CD14-positive monocyte (primary cell): ENCODE data around the gene CAPZA1. TPM values are rescaled to one million over a fixed set of nuclear protein-coding genes. Genes with fewer than 3 reads are reported as not detected.

Experiments
- DNase-seq, 3 donors: peaks; one replicate each; pipeline ENCODE4 v3.0.0-alpha.2; 2011 to 2022
- H2AFZ ChIP-seq: 2 replicates; pipeline ENCODE4 v1.6.0; 2012; ENCODE audit warnings: mild to moderate bottlenecking, low read depth, low read length, inconsistent platforms; ENCODE audit not compliant: insufficient read depth, poor library complexity, severe bottlenecking
- H3K27ac ChIP-seq, 2 donors: 1 replicate in 1 of 2; 2 replicates in 1 of 2; pipeline ENCODE4 v1.5.1; 2012 to 2013; ENCODE audit warnings: low read length in 2 of 2, control low read depth in 1 of 2, inconsistent platforms in 1 of 2, low read depth in 1 of 2, mild to moderate bottlenecking in 1 of 2
- H3K27me3 ChIP-seq, 2 donors: one replicate each; pipeline versions ENCODE4 v1.6.0 to v1.6.1; 2011 to 2013; ENCODE audit warnings: low read length in 2 of 2; ENCODE audit not compliant: control insufficient read depth in 2 of 2, insufficient read depth in 2 of 2
- H3K36me3 ChIP-seq, 2 donors: replicated peaks in 1 of 2; 1 replicate in 1 of 2; 2 replicates in 1 of 2; pipeline versions ENCODE4 v1.5.1 to v1.6.1; 2012 to 2013; ENCODE audit warnings: low read length in 2 of 2, control low read depth in 1 of 2, inconsistent platforms in 1 of 2, mild to moderate bottlenecking in 1 of 2; ENCODE audit not compliant: insufficient read depth in 2 of 2, control insufficient read depth in 1 of 2
- H3K4me1 ChIP-seq, 2 donors: 1 replicate in 1 of 2; 2 replicates in 1 of 2; pipeline versions ENCODE4 v1.5.1 to v1.6.1; 2012 to 2013; ENCODE audit warnings: low read length in 2 of 2, control low read depth in 1 of 2, inconsistent platforms in 1 of 2, mild to moderate bottlenecking in 1 of 2, moderate library complexity in 1 of 2; ENCODE audit not compliant: insufficient read depth in 2 of 2, control insufficient read depth in 1 of 2
- H3K4me2 ChIP-seq: replicated peaks from 2 replicates; pipeline ENCODE3; 2012; ENCODE audit warnings: low read length, moderate library complexity, mild to moderate bottlenecking; ENCODE audit not compliant: poor library complexity, severe bottlenecking; ENCODE audit errors: extremely low read depth
- H3K4me3 ChIP-seq, 3 experiments: fragments of 200-600 bp in 1 of 3; sonication (generic) in 1 of 3; replicated peaks in 1 of 3; 1 replicate in 2 of 3; 2 replicates in 1 of 3; pipeline ENCODE4 v1.5.1; 2011 to 2013; ENCODE audit warnings: low read length in 3 of 3, mild to moderate bottlenecking in 3 of 3, control low read depth in 2 of 3, low read depth in 2 of 3, inconsistent platforms in 1 of 3, moderate library complexity in 1 of 3
- H3K79me2 ChIP-seq: 2 replicates; pipeline ENCODE4 v1.6.0; 2012; ENCODE audit warnings: mild to moderate bottlenecking, control low read depth, inconsistent platforms, low read length, moderate library complexity; ENCODE audit not compliant: insufficient read depth
- H3K9ac ChIP-seq: 2 replicates; pipeline ENCODE4 v1.6.0; 2017; ENCODE audit warnings: low read length, mild to moderate bottlenecking; ENCODE audit not compliant: insufficient read depth, poor library complexity, severe bottlenecking
- H3K9me3 ChIP-seq, 2 donors: replicated peaks in 1 of 2; 1 replicate in 1 of 2; 2 replicates in 1 of 2; pipeline versions ENCODE4 v1.5.1 to v1.6.1; 2012 to 2013; ENCODE audit warnings: low read length in 2 of 2, control low read depth in 1 of 2; ENCODE audit not compliant: control insufficient read depth in 1 of 2, insufficient read depth in 1 of 2
- H4K20me1 ChIP-seq: 2 replicates; pipeline ENCODE4 v1.6.0; 2012; ENCODE audit warnings: mild to moderate bottlenecking, low read length, control low read depth, moderate library complexity; ENCODE audit not compliant: insufficient read depth
- H3K27ac Mint-ChIP-seq, 7 donors: one replicate each; pipeline ENCODE4 v1.8.0; 2020; ENCODE audit warnings: mild to moderate bottlenecking in 7 of 7, mixed read lengths in 7 of 7, moderate library complexity in 6 of 7, inconsistent platforms in 2 of 7
- H3K27me3 Mint-ChIP-seq, 3 donors: one replicate each; pipeline ENCODE4 v1.8.0; 2021 to 2022; ENCODE audit warnings: low read depth in 3 of 3, mild to moderate bottlenecking in 3 of 3, mixed read lengths in 3 of 3, moderate library complexity in 3 of 3, inconsistent platforms in 1 of 3
- H3K36me3 Mint-ChIP-seq, 2 donors: one replicate each; pipeline ENCODE4 v1.8.0; 2020; ENCODE audit warnings: mixed read lengths in 2 of 2, inconsistent platforms in 1 of 2, mild to moderate bottlenecking in 1 of 2
- H3K4me1 Mint-ChIP-seq: one replicate; pipeline ENCODE4 v1.8.0; 2020; ENCODE audit warnings: mild to moderate bottlenecking, mixed read lengths
- H3K4me3 Mint-ChIP-seq, 2 donors: one replicate each; pipeline ENCODE4 v1.8.0; 2020; ENCODE audit warnings: mild to moderate bottlenecking in 2 of 2, mixed read lengths in 2 of 2, moderate library complexity in 1 of 2
- H3K9me3 Mint-ChIP-seq, 7 donors: one replicate each; pipeline ENCODE4 v1.8.0; 2020 to 2022; ENCODE audit warnings: mixed read lengths in 7 of 7, mild to moderate bottlenecking in 6 of 7, moderate library complexity in 6 of 7, inconsistent platforms in 2 of 7
- WGBS: methylation state at CpG from one replicate; pipeline ENCODE4 v1.1.5; 2013; ENCODE audit warnings: missing lambda C conversion rate; ENCODE audit not compliant: insufficient coverage; 5-methylcytosine and 5-hydroxymethylcytosine counted together
- intact Hi-C, 2 donors: fragments of 100-400 bp; cut with micrococcal nuclease; formaldehyde crosslinking; loops; one replicate each; pipeline versions ENCODE4 v1.15.0 to v1.15.1; 2023
- polyA plus RNA-seq, 3 donors: library from polyadenylated mRNA; depleted of rRNA in 1 of 3; unstranded in 2 of 3; stranded (reverse) in 1 of 3; fragments of 300-500 nt in 2 of 3; fragments of >200 nt in 1 of 3; fragmentation: Illumina TruSeq in 2 of 3; gene quantifications; 1 replicate in 2 of 3; 2 replicates in 1 of 3; pipeline ENCODE4 v1.2.3, GENCODE V29; 2012 to 2021
- TF ChIP-seq, protein P1 (sequence below): fragments of 200-600 bp; IDR thresholded peaks from one replicate; pipeline ENCODE4 v1.8.0; 2022; ENCODE audit warnings: antibody characterized with exemption, mild to moderate bottlenecking

The CAPZA1 gene
- polyA plus RNA-seq, 3 donors = 93.4 to 357 (median 339) TPM

DNA sequence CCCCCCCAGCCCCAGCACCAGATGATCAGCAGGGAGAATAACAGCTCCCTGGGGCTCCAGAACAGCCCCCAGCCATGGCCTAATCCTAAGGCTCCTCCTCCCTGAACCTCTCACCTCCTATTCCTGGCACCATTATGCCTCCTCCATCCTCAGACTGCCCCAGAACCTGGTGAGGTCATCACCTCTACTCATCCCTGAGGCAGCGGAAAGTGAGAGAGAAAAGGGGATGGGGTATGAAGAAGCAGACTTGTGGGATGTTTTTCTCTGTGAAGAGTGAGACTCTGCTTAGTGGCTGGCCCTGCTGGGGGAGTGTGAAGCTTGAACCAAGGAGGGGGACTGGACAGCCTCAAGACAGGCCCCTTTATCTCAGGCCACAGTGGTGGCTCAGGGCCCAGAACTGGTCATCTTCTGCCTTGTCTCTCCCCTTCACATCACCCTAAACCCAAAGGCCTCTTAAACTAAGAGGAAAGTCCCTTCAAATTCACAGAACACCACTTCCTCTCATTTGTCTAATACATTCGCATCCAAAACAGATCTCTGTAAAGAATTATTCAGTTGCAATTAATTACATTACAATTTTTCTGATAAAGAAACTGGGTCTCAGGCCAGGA, 97.7 kb downstream of the CAPZA1 start:
- no peak overlapping the region for H2AFZ ChIP-seq
- TF ChIP-seq, protein P1, sequence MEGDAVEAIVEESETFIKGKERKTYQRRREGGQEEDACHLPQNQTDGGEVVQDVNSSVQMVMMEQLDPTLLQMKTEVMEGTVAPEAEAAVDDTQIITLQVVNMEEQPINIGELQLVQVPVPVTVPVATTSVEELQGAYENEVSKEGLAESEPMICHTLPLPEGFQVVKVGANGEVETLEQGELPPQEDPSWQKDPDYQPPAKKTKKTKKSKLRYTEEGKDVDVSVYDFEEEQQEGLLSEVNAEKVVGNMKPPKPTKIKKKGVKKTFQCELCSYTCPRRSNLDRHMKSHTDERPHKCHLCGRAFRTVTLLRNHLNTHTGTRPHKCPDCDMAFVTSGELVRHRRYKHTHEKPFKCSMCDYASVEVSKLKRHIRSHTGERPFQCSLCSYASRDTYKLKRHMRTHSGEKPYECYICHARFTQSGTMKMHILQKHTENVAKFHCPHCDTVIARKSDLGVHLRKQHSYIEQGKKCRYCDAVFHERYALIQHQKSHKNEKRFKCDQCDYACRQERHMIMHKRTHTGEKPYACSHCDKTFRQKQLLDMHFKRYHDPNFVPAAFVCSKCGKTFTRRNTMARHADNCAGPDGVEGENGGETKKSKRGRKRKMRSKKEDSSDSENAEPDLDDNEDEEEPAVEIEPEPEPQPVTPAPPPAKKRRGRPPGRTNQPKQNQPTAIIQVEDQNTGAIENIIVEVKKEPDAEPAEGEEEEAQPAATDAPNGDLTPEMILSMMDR = no peak
- Mint-ChIP-seq H3K4me3 (peak overlapping the region in 1 of 2 donors; percentile 39), H3K4me1 (peaks cover 30% of the 10 kb centered on the region), H3K27ac (no peak overlapping the region), H3K36me3 (peaks cover 0 to 1% of the 10 kb centered on the region in 2 donors), H3K9me3 (no peaks in the 10 kb centered on the region), H3K27me3 (peaks cover 20 to 40% (median 21%) of the 10 kb centered on the region in 3 donors)
- no CpG with 5 or more reads among the region's 2 CpGs for WGBS
- H3K9ac ChIP-seq = no peak overlapping the region
- H3K79me2 ChIP-seq = no peaks in the 10 kb centered on the region
- H3K4me1 ChIP-seq = peaks cover 35 to 40% of the 10 kb centered on the region in 2 donors
- no peak overlapping the region for H3K27ac ChIP-seq
- H3K36me3 ChIP-seq = no peaks in the 10 kb centered on the region
- no peak for DNase-seq
- H4K20me1 ChIP-seq = no peaks in the 10 kb centered on the region
- intact Hi-C loops = loop anchor here (2.0 to 10.0 kb wide), 6 partner anchors 87 to 1567 kb away; partner anchors contain the start of genes LRIG2 (in 1 of the 2) and SLC16A1 (in 1 of the 2)
- no peak overlapping the region for H3K4me2 ChIP-seq
- no peak overlapping the region for H3K4me3 ChIP-seq
- H3K27me3 ChIP-seq = peaks cover 0 to 9% of the 10 kb centered on the region in 2 donors
- no peaks in the 10 kb centered on the region for H3K9me3 ChIP-seq

DNA sequence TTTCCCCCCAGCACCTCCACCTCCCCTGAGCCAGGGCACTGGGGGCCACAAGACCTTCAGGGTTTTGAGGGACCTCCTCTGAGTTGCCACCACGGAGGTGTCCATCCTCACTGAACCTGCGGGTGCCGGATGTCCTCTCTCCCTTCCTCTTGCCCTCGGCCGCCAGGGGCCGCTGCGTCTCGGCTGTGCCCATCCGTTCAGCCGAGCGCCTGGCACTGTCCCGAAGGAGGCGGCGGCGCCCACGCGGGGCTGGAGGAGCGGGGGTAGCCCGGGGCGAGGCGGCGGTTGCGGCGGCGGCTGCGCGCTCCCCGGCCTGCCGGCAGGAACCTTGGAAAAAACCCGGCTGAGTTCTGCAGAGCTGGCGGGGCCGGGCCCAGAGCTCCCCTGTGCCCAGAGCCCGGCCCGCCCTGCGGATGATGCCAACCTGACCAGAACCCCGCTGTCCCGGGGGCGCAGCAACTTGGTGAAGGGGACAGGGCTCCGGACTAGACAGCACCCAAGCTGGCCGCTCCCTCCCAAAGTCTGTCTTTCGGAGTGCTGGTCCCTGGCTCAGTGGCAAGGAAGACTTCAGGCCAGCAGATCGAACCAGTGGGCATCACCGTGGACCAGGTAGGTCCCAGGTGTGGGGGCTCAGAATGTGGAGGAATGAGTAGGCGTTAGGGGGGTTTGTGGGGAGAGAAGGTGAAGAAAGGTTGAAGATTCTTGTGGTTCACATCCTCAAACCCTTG, 99.2 kb downstream of the CAPZA1 start:
- TF ChIP-seq, protein P1 = peak; percentile 92
- no peak overlapping the region for H3K27ac ChIP-seq
- WGBS = 22% methylated on average over 43 of the region's 44 CpGs
- no peak overlapping the region for H3K27ac Mint-ChIP-seq
- H3K4me3 Mint-ChIP-seq = peak overlapping the region in 1 of 2 donors; percentile 79
- H3K4me2 ChIP-seq = peak overlapping the region; percentile 37
- no peaks in the 10 kb centered on the region for H3K36me3 ChIP-seq
- no peak overlapping the region for H3K9ac ChIP-seq
- no peak overlapping the region for H3K4me3 ChIP-seq
- H3K4me1 ChIP-seq = peaks cover 38 to 46% of the 10 kb centered on the region in 2 donors
- peak; percentile 57 to 69 (median 65) for DNase-seq
- H3K27me3 Mint-ChIP-seq = peaks cover 15 to 33% (median 20%) of the 10 kb centered on the region in 3 donors
- peak overlapping the region; percentile 40 for H2AFZ ChIP-seq
- intact Hi-C loops = loop anchor here (5.0 to 10.0 kb wide), 5 partner anchors 88 to 1566 kb away; partner anchors contain the start of genes LRIG2 (in 1 of the 2) and SLC16A1 (in 1 of the 2)
- no peaks in the 10 kb centered on the region for H3K79me2 ChIP-seq
- peaks cover 0 to 1% of the 10 kb centered on the region in 2 donors for H3K36me3 Mint-ChIP-seq
- no peaks in the 10 kb centered on the region for H3K9me3 Mint-ChIP-seq
- peaks cover 0 to 9% of the 10 kb centered on the region in 2 donors for H3K27me3 ChIP-seq
- peaks cover 35% of the 10 kb centered on the region for H3K4me1 Mint-ChIP-seq
- H3K9me3 ChIP-seq = no peaks in the 10 kb centered on the region
- no peaks in the 10 kb centered on the region for H4K20me1 ChIP-seq
